ENCODE results near the gene NFIA. TPM values are rescaled to one million over a fixed set of nuclear protein-coding genes. Genes with fewer than 3 reads are reported as not detected.
"Not testable (repeated sequence)": the region's sequence is repeated elsewhere in the genome, so short reads cannot be mapped to it uniquely, and the experiment has no call there.

The NFIA gene
- total and polyA plus RNA-seq, 12 donors: 11.2 to 117 (median 92.5) TPM

DNA sequence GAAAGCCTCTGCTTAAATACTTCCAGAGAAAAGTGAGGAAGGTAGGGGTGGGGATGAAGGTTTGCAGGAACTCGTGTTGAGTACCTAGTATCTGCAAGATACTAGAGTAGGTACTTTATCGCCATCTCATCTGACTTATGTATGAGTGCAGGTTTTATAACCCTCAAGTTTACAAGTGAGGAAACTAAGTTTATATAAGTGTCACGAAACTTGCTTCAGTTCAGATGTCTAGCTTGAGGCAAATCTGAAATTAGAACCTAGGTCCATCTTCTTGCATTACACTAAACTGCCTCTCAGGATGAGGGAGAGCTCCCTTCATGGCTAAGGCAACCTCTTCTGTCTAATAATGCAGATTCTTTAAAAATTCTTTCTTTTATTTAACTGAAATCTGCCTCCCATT, 43.5 kb downstream of the NFIA start:
- intact Hi-C loops (cut with DNase I): loop anchor here in 1 of 10 donors (10.0 kb wide), 1 partner anchor 49 kb away; no protein-coding TSS in a partner anchor
- no peak for TF ChIP-seq CTCF (IDR thresholded peaks at IDR 0.05)
- no peak for ATAC-seq

GRCh38 chr1:61126843-61127242, 44.5 kb downstream of the NFIA start:
- DNase-seq, H3K27me3 ChIP-seq, H3K9me3 ChIP-seq, H3K36me3 ChIP-seq, H3K4me3 ChIP-seq: not testable (repeated sequence)
- intact Hi-C loops (cut with DNase I): loop anchor here in 1 of 10 donors (10.0 kb wide), 1 partner anchor 48 kb away; no protein-coding TSS in a partner anchor
- Histone ChIP-seq H3K4me1 (peaks cover 12 to 76% (median 56%) of the 10 kb centered on the region in 9 donors), H3K27ac (peak overlapping the region in 7 of 10 donors; percentile 16 to 67 (median 51))
- ATAC-seq: peak in 6 of 8 donors; percentile 36 to 72 (median 42)
- 63 to 74% methylated on average over 12 of the region's 12 CpGs for WGBS, 2 donors

More for the DNA sequence above, 43.5 kb downstream of the NFIA start:
- H3K4me1 ChIP-seq: peaks cover 8 to 76% (median 55%) of the 10 kb centered on the region in 9 donors
- H3K9me3 ChIP-seq: no peaks in the 10 kb centered on the region
- H3K27ac ChIP-seq: peak overlapping the region in 9 of 10 donors; percentile 32 to 85 (median 74)
- no peak for DNase-seq
- H3K36me3 ChIP-seq: no peaks in the 10 kb centered on the region
- H3K27me3 ChIP-seq: no peaks in the 10 kb centered on the region
- WGBS, 2 donors: 53 to 54% methylated on average over 3 of the region's 3 CpGs
- no peak overlapping the region for H3K4me3 ChIP-seq

GRCh38 chr1:61130338-61131000, 48.1 kb downstream of the NFIA start:
- intact Hi-C loops (cut with DNase I): no loop called here
- peaks cover 11 to 58% (median 35%) of the 10 kb centered on the region in 9 donors for H3K4me1 ChIP-seq
- ATAC-seq: no peak

GRCh38 chr1:61131248-61131647, 48.9 kb downstream of the NFIA start:
- Histone ChIP-seq H3K4me3 (no peak overlapping the region), H3K4me1 (peaks cover 13 to 53% (median 31%) of the 10 kb centered on the region in 9 donors), H3K36me3 (no peaks in the 10 kb centered on the region), H3K27ac (peak overlapping the region in 6 of 10 donors; percentile 64 to 85 (median 74)), H3K27me3 (no peaks in the 10 kb centered on the region), H3K9me3 (no peaks in the 10 kb centered on the region)
- ATAC-seq: no peak
- TF ChIP-seq CTCF (IDR thresholded peaks at IDR 0.05): no peak
- intact Hi-C loops (cut with DNase I): no loop called here
- no peak for DNase-seq

More at GRCh38 chr1:61130338-61131000, 48.1 kb downstream of the NFIA start:
- Histone ChIP-seq H3K9me3 (no peaks in the 10 kb centered on the region), H3K36me3 (no peaks in the 10 kb centered on the region), H3K4me3 (no peak overlapping the region), H3K27ac (peak overlapping the region in 2 of 10 donors; percentile 8 to 72), H3K27me3 (no peaks in the 10 kb centered on the region)
- no peak for DNase-seq
- 87 to 88% methylated on average over 6 of the region's 6 CpGs for WGBS, 2 donors
- TF ChIP-seq CTCF (IDR thresholded peaks at IDR 0.05): no peak

- Histone ChIP-seq H3K9me3 (no peaks in the 10 kb centered on the region), H3K4me3 (peak overlapping the region in 4 of 10 donors; percentile 15 to 32 (median 20)), H3K27me3 (no peaks in the 10 kb centered on the region), H3K36me3 (no peaks in the 10 kb centered on the region), H3K27ac (peak overlapping the region; percentile 22 to 85 (median 68)), H3K4me1 (peaks cover 13 to 54% (median 33%) of the 10 kb centered on the region in 9 donors)
- no peak for DNase-seq
- intact Hi-C loops (cut with DNase I): no loop called here
- no peak for TF ChIP-seq CTCF (IDR thresholded peaks at IDR 0.05)
- peak in 1 of 8 donors; percentile 50 for ATAC-seq
Measured at GRCh38 chr1:61131716-61132115, 49.4 kb downstream of the NFIA start.
